NCI-H146 treated with DMSO at 0.1 percent for 48 hours (cell line): ENCODE measurements around the gene CDK14.

Experiments
- DNase-seq: peaks from one replicate; lab custom pipeline; 2025; ENCODE audit not compliant: unreplicated experiment; lab: John Stamatoyannopoulos, UW

The CDK14 gene

DNA sequence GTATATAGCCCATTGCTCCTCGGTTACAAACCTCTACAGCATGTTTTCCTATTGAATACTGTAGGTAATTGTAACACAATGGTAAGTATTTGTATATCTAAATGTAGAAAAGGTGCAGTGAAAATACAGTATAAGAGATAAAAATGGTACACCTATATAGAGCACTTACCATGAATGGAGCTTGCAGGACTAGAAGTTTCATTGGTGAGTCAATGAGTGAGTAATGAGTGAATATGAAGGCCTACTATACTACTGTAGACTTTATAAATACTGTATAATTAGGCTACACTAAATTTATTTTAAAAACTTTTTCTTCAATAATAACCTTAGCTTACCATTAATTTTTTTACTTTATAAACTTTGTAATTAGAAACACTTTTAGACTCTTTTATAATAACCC, 239.7 kb downstream of the CDK14 start:
- no peak for DNase-seq

GRCh38 chr7:90836937-90837336, 240.8 kb downstream of the CDK14 start:
- DNase-seq = no peak

GRCh38 chr7:90838799-90839198, 242.7 kb downstream of the CDK14 start:
- no peak for DNase-seq

GRCh38 chr7:90839316-90839715, 243.2 kb downstream of the CDK14 start:
- DNase-seq = no peak

GRCh38 chr7:90839727-90840291, 243.7 kb downstream of the CDK14 start:
- DNase-seq = no peak

DNA sequence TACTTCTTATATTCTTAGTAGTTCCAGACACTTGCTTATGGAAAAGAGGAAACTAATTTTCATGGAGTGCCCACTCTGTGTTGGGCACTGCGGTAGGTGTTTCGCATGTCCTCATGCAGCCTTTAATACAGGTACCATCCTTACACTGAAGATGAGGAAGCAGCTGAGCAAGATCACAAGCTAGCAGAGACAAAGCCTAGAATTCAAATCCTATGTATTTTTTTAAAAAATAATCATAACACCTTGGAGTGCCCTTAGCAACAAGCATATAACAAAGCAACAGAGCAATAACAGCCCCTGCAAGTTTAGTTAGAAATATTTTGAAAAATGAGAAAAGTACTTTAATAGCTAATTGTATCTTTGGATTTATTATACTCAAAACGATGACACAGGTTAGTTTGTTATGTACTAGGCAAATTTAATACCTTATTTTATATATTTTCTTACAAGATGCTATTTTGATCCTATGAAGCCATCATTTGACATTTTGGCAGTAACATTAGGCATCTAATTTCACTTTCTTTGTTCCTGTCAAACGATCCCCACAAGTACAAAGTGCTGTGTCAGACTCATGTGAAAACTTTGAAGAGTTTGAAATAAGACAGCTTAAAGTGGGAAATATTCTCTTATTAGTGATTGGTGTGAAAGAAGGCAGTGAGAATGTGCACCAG, 245.8 kb downstream of the CDK14 start:
- no peak for DNase-seq

- no peak for DNase-seq
Measured at GRCh38 chr7:90842430-90842788, 246.3 kb downstream of the CDK14 start.

DNA sequence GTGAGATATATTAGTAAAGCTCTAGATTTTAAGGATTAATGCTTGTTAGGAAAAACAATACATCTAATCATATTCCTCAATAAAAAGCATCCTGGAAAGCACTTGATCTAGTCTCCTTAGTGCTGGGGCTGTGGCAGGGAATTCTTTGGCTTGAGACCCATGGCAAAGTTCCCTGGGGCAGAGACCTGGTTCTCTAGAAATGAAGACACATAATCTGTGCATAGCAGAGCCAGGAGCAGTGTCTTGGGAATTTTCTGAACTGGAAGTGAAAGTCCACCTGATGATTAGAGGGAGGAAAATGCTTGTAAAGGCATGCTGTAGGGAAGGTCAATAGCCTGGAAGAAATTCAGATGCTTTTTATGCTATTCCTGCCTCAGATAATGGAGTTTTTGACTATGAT, 247.4 kb downstream of the CDK14 start:
- DNase-seq = no peak

DNA sequence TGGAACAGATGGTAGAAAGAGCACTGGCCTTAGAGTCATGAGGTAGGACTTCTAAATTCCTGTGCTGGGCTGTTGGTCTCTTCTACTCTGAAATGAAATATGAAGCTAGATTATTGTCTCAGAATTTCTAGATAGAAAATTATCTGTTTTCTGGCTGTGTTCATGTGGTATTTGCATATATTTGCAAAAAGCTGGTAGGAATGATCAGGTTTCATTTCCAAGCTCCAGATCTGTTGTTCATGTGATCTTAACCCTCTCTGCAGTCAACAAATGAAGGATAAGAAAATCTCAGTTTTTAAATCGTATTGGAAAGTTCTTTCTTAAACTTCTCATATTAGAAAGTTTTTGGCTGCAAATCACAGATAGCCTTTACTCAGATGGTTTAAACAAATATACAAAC, 248.3 kb downstream of the CDK14 start:
- DNase-seq = no peak

DNA sequence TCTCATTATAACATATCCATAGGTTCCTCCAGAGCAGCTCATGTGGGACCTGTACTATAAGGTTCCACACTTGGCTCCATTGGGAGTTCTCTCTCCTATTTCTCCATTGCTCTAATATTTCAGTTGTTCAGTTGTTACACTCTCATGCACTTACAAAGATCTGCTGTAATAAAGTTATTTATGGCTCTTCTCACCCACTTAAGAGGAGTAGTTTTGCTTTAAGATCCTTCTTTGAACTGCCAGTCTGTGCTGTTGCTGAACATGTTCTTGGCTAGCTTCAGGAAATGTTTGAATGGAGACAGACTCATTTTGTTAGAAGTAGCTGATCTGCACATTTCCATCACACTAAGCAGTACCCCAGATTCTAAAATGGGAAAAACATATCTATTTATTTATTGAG, 250.1 kb downstream of the CDK14 start:
- DNase-seq = no peak

GRCh38 chr7:90850066-90850465, 253.9 kb downstream of the CDK14 start:
- DNase-seq = peak; percentile 59

DNA sequence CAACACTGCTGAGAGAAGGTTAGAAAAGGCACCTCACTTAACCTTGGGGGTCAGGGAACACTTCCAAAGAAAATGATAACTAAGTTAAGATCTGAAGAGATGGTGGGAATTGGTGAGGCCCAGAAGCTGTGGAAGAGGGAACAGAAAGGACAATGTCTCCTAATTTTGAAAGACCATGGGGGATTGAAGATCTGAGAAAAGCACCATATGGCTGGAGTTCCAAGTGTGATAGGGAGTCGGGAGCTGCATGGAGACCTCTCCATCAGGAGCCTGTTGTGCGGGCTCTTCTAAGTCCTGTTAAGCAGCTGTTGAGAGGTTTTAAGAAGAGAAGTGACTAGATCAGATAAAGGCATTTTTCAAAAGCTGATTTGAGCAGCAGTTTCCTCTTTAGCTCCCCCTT, 254.3 kb downstream of the CDK14 start:
- DNase-seq = peak; percentile 55

- no peak for DNase-seq
Measured at GRCh38 chr7:90853205-90853604, 257.1 kb downstream of the CDK14 start.

DNA sequence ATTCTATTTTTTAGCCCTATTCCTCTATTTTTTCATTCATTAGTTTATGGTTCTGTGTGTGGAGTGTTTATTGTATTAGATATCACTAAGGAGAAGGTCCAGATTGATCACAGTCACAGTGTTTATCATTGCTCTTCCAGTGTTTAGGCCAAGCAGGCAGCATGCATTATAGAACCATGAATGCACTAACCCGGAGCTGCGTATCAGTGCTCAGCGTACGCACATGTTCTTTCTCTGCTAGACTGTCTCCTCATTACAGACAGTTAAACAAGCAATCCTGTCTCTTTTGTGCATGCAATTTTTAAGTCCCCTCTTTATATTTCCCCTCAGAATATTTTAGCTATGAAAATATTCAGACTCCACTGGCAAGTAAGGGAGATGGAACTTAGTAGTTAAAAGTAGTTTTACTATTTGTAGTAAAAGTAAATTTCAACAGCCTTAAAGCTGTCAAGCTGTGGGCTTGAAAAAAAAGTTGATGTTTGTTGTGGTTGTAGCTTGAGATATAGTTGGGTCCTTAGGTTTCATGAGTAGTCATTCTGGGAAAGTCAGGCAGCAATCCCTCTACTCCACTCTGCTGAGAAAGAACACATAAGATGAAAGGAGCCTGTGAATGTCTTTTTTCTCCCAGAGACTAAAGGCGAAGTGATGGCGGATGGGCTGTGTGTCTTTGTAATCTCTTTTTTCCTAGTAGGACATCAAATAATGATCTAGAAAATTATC, 260.4 kb downstream of the CDK14 start:
- no peak for DNase-seq

GRCh38 chr7:90857603-90858002, 261.5 kb downstream of the CDK14 start:
- no peak for DNase-seq

- DNase-seq = no peak
Measured at GRCh38 chr7:90858546-90858945, 262.4 kb downstream of the CDK14 start.

DNA sequence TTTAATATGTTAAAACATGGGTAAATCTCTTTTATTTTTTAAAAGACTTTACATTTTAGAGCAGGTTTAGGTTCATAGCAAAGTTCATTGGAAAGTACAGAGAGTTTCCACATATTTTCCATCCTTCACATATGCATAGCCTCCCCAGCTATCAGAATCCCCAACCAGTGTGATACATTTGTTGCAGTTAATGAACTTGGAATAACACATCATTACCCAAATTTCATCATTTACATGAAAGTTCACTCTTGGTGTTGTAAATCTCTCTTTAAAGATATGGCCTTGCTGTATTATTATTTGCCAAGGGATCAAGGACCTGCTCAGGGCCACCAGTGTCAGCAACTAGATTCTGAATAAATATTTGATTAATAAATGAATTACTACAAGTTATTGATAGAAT, 263.4 kb downstream of the CDK14 start:
- DNase-seq = no peak

GRCh38 chr7:90864088-90864487, 268.0 kb downstream of the CDK14 start:
- no peak for DNase-seq

GRCh38 chr7:90869335-90869734, 273.2 kb downstream of the CDK14 start:
- no peak for DNase-seq

DNA sequence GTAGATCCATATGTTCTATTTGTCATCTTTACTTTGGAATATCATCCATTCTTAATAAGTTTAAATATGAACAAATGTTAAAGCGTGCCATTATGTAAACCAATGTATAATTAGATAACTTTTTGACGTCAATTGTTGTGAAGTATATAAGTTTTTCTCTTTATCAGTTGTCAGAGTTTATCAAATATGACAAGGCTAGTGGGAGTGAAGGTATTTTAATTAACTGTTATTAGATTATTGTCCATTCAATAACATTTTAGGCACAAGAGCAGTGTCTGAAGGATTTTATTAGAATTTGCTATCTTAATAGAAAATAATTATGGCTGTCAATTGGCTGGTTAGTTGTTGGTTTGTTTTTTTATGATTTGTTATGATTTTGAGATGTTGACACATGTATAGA, 280.6 kb downstream of the CDK14 start:
- DNase-seq = no peak

- no peak for DNase-seq
Measured at GRCh38 chr7:90877201-90877600, 281.1 kb downstream of the CDK14 start.

- DNase-seq = no peak
Measured at GRCh38 chr7:90879924-90880323, 283.8 kb downstream of the CDK14 start.

GRCh38 chr7:90886416-90886815, 290.3 kb downstream of the CDK14 start:
- DNase-seq = no peak
